Astrocyte (in vitro differentiated cells and primary cell): Measurements from ENCODE around the gene ALMS1. TPM values are rescaled to one million over a fixed set of nuclear protein-coding genes. Genes with fewer than 3 reads are reported as not detected.

Experiments
- DNase-seq: peaks from one replicate; pipeline ENCODE4 v3.0.0-alpha.2; 2010; ENCODE audit warnings: low read depth
- FAIRE-seq: peaks from 2 replicates; lab custom pipeline; 2011; peaks lifted over from hg19 to GRCh38; lab: Jason Lieb, UNC
- H2AFZ ChIP-seq: 2 replicates; pipeline ENCODE4 v1.6.0; 2012; ENCODE audit warnings: low read depth, low read length, inconsistent platforms
- H3K27ac ChIP-seq: 2 replicates; pipeline ENCODE4 v1.5.1; 2011; ENCODE audit warnings: low read depth, low read length, inconsistent platforms
- H3K27me3 ChIP-seq: 2 replicates; pipeline ENCODE4 v1.6.0; 2011; ENCODE audit warnings: low read length, inconsistent platforms; ENCODE audit not compliant: insufficient read depth
- H3K36me3 ChIP-seq: 2 replicates; pipeline ENCODE4 v1.5.1; 2011; ENCODE audit warnings: low read length, inconsistent platforms; ENCODE audit not compliant: insufficient read depth
- H3K4me1 ChIP-seq: 2 replicates; pipeline ENCODE4 v1.5.1; 2011; ENCODE audit warnings: low read length, inconsistent platforms; ENCODE audit not compliant: insufficient read depth
- H3K4me2 ChIP-seq: 2 replicates; pipeline ENCODE4 v1.6.0; 2012; ENCODE audit warnings: low read length, inconsistent platforms
- H3K4me3 ChIP-seq: 2 replicates; pipeline ENCODE4 v1.5.1; 2011; ENCODE audit warnings: low read depth, mild to moderate bottlenecking, low read length, inconsistent platforms; ENCODE audit not compliant: insufficient read depth
- H3K79me2 ChIP-seq: 2 replicates; pipeline ENCODE4 v1.6.0; 2012; ENCODE audit warnings: mild to moderate bottlenecking, low read length, inconsistent platforms; ENCODE audit not compliant: insufficient read depth
- H3K9ac ChIP-seq: 2 replicates; pipeline ENCODE4 v1.6.0; 2012; ENCODE audit warnings: mild to moderate bottlenecking, low read length, inconsistent platforms
- H3K9me3 ChIP-seq: 2 replicates; pipeline ENCODE4 v1.5.1; 2012; ENCODE audit warnings: low read depth, mild to moderate bottlenecking, low read length, inconsistent platforms; ENCODE audit not compliant: insufficient read depth
- H4K20me1 ChIP-seq: 2 replicates; pipeline ENCODE4 v1.6.0; 2012; ENCODE audit warnings: low read length, inconsistent platforms; ENCODE audit not compliant: insufficient read depth
- H3K27ac Mint-ChIP-seq: one replicate; pipeline ENCODE4 v1.8.0; 2021; ENCODE audit warnings: mild to moderate bottlenecking, mixed read lengths; ENCODE audit not compliant: unreplicated experiment
- H3K27me3 Mint-ChIP-seq: one replicate; pipeline ENCODE4 v1.8.0; 2021; ENCODE audit warnings: low read depth, mixed read lengths; ENCODE audit not compliant: unreplicated experiment
- H3K36me3 Mint-ChIP-seq: one replicate; pipeline ENCODE4 v1.8.0; 2021; ENCODE audit warnings: low read depth, mixed read lengths; ENCODE audit not compliant: unreplicated experiment
- H3K4me1 Mint-ChIP-seq: one replicate; pipeline ENCODE4 v1.8.0; 2021; ENCODE audit warnings: low read depth, mixed read lengths; ENCODE audit not compliant: unreplicated experiment
- H3K4me3 Mint-ChIP-seq: one replicate; pipeline ENCODE4 v1.8.0; 2021; ENCODE audit warnings: mild to moderate bottlenecking, moderate library complexity, mixed read lengths; ENCODE audit not compliant: unreplicated experiment
- H3K9me3 Mint-ChIP-seq: one replicate; pipeline ENCODE4 v1.8.0; 2021; ENCODE audit warnings: mild to moderate bottlenecking, mixed read lengths; ENCODE audit not compliant: unreplicated experiment
- EZH2 ChIP-seq: IDR thresholded peaks from 2 replicates; pipeline ENCODE4 v1.6.1; 2012; ENCODE audit warnings: mild to moderate bottlenecking, low read length, inconsistent platforms; ENCODE audit not compliant: insufficient read depth
- total RNA-seq: library from RNA; stranded (reverse); gene quantifications from 2 replicates; pipeline ENCODE4 v1.2.1, GENCODE V29; 2021
- TF ChIP-seq, protein P1 (sequence below): IDR thresholded peaks from 2 replicates; pipeline ENCODE4 v1.5.1; 2011; ENCODE audit warnings: low read depth, mild to moderate bottlenecking, inconsistent platforms, low read length, moderate library complexity; ENCODE audit not compliant: insufficient read depth

ALMS1 gene
- total RNA-seq, 1 donor from 2014 or later = 14.6 TPM

DNA sequence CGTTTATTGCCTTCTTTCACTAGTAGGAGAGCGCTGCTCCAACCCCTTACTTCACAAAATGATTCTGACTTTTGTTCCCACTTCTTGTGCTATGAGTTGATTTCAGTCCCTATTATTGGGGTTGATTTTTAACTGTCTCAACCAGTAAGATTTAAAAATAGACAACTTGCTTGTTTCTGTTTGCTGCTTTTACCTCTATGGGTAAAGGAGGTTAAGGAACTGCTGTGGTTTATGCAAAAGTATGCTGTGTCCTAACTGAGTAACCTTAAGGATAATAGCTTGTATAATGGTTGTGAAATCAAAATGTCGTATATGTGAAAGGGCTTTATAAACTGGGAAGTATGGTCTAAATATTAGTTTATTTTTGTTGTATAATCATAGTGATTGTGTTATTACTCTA, 22.6 kb downstream of the ALMS1 start:
- no peaks in the 10 kb centered on the region for H3K27me3 Mint-ChIP-seq
- Histone ChIP-seq H3K9ac (no peak overlapping the region), H3K36me3 (peaks cover 3% of the 10 kb centered on the region), H3K9me3 (no peaks in the 10 kb centered on the region), H3K4me2 (no peak overlapping the region), H3K4me1 (no peaks in the 10 kb centered on the region), H3K27me3 (no peaks in the 10 kb centered on the region), H3K4me3 (no peak overlapping the region), H3K79me2 (peaks cover 44% of the 10 kb centered on the region), H4K20me1 (peaks cover 20% of the 10 kb centered on the region), H3K27ac (no peak overlapping the region), H2AFZ (no peak overlapping the region)
- FAIRE-seq = no peak
- TF ChIP-seq EZH2 = no peak
- TF ChIP-seq, protein P1, sequence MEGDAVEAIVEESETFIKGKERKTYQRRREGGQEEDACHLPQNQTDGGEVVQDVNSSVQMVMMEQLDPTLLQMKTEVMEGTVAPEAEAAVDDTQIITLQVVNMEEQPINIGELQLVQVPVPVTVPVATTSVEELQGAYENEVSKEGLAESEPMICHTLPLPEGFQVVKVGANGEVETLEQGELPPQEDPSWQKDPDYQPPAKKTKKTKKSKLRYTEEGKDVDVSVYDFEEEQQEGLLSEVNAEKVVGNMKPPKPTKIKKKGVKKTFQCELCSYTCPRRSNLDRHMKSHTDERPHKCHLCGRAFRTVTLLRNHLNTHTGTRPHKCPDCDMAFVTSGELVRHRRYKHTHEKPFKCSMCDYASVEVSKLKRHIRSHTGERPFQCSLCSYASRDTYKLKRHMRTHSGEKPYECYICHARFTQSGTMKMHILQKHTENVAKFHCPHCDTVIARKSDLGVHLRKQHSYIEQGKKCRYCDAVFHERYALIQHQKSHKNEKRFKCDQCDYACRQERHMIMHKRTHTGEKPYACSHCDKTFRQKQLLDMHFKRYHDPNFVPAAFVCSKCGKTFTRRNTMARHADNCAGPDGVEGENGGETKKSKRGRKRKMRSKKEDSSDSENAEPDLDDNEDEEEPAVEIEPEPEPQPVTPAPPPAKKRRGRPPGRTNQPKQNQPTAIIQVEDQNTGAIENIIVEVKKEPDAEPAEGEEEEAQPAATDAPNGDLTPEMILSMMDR = no peak
- H3K9me3 Mint-ChIP-seq = peaks cover 11% of the 10 kb centered on the region
- no peak overlapping the region for H3K4me3 Mint-ChIP-seq
- no peaks in the 10 kb centered on the region for H3K4me1 Mint-ChIP-seq
- no peak for DNase-seq
- H3K27ac Mint-ChIP-seq = no peak overlapping the region
- H3K36me3 Mint-ChIP-seq = peaks cover 5% of the 10 kb centered on the region

DNA sequence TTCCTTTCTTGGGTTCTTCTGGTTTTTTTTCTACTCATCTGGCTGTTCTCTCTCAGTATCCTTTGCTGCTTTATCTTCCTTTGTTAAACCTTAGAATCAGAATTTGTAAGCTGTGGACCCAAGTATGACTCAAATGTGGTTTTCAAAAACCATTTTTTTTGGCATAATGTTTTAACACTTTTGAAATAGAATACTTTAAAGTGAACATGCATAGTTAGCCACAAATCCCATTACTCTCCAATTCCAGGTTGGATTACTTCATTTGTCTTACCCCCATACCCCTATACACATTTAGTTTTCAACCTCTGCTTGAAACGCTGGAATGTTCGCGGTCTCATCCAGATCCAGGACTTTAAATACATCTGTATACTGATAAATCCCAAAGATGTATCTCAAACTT, 29.1 kb downstream of the ALMS1 start:
- Histone ChIP-seq H3K4me1 (peaks cover 6% of the 10 kb centered on the region), H3K27ac (no peak overlapping the region), H3K4me2 (no peak overlapping the region), H3K27me3 (no peaks in the 10 kb centered on the region), H3K9me3 (no peaks in the 10 kb centered on the region), H3K4me3 (no peak overlapping the region), H4K20me1 (peaks cover 15% of the 10 kb centered on the region), H3K36me3 (peaks cover 3% of the 10 kb centered on the region), H3K9ac (no peak overlapping the region), H3K79me2 (peaks cover 6% of the 10 kb centered on the region), H2AFZ (no peak overlapping the region)
- DNase-seq (peak; percentile 85), FAIRE-seq (no peak)
- no peaks in the 10 kb centered on the region for H3K27me3 Mint-ChIP-seq
- no peak overlapping the region for H3K4me3 Mint-ChIP-seq
- peaks cover 25% of the 10 kb centered on the region for H3K4me1 Mint-ChIP-seq
- no peaks in the 10 kb centered on the region for H3K36me3 Mint-ChIP-seq
- TF ChIP-seq, protein P1 = no peak
- no peak for TF ChIP-seq EZH2
- peaks cover 2% of the 10 kb centered on the region for H3K9me3 Mint-ChIP-seq
- no peak overlapping the region for H3K27ac Mint-ChIP-seq

DNA sequence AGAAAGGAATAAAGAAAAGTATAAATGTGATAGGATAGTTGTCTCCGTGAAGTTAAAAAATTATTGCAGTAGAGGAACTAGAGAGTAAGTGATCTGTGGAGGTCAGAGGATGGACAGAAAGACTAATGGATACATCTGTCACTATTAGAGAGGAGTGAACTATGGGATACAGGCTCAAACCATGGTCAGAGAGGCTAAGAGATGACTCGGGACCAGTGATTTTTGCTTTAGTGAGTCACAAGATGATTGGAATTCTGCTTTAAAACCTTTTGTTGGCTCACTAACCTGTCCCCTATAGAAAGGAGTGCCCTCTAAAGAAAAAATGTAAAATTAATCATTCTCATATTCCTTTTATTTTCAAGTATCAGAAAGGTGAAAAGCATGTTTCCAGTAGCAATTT, 30.3 kb downstream of the ALMS1 start:
- peak; percentile 22 for DNase-seq
- TF ChIP-seq, protein P1 = no peak
- Histone ChIP-seq H3K9ac (no peak overlapping the region), H3K27me3 (no peaks in the 10 kb centered on the region), H3K36me3 (peaks cover 6% of the 10 kb centered on the region), H3K79me2 (peaks cover 5% of the 10 kb centered on the region), H3K4me3 (no peak overlapping the region), H3K4me1 (peaks cover 6% of the 10 kb centered on the region), H4K20me1 (peaks cover 12% of the 10 kb centered on the region), H3K9me3 (no peaks in the 10 kb centered on the region), H2AFZ (no peak overlapping the region), H3K4me2 (no peak overlapping the region), H3K27ac (no peak overlapping the region)
- Mint-ChIP-seq H3K4me1 (peaks cover 25% of the 10 kb centered on the region), H3K9me3 (no peaks in the 10 kb centered on the region), H3K27ac (no peak overlapping the region), H3K36me3 (no peaks in the 10 kb centered on the region), H3K27me3 (no peaks in the 10 kb centered on the region), H3K4me3 (no peak overlapping the region)
- FAIRE-seq = no peak
